ENCODE measurements around the gene GATA2. TPM values are rescaled to one million over a fixed set of nuclear protein-coding genes. Genes with fewer than 3 reads are reported as not detected.

Gene GATA2
- total RNA-seq, 1 experiment from 2014 or later = 18.6 TPM

GRCh38 chr3:128469556-128469955, 23.4 kb downstream of the GATA2 start:
- Histone ChIP-seq H3K4me3 (replicated peaks in 1 of 2; ENCODE audit: low read depth in 1 of 2, low read length in 2 of 2) (no peak overlapping the region), H3K36me3 (ENCODE audit: control insufficient read depth in 1 of 2, insufficient read depth in 2 of 2, low read length in 2 of 2) (no peaks in the 10 kb centered on the region), H4K20me1 (ENCODE audit: insufficient read depth) (no peaks in the 10 kb centered on the region), H3K27ac (ENCODE audit: low read depth, low read length) (no peak overlapping the region), H2AFZ (ENCODE audit: low read depth, low read length, poor library complexity, severe bottlenecking) (no peak overlapping the region), H3K9me3 (ENCODE audit: control insufficient read depth in 1 of 2, insufficient read depth in 1 of 2, low read depth in 1 of 2, low read length in 2 of 2) (no peaks in the 10 kb centered on the region), H3K4me1 (ENCODE audit: control insufficient read depth in 1 of 2, insufficient read depth in 2 of 2, low read length in 2 of 2) (no peaks in the 10 kb centered on the region), H3K79me2 (ENCODE audit: insufficient read depth, low read length) (no peaks in the 10 kb centered on the region), H3K27me3 (ENCODE audit: insufficient read depth, low read length) (peaks cover 16% of the 10 kb centered on the region), H3K9ac (ENCODE audit: low read length) (no peak overlapping the region), H3K4me2 (ENCODE audit: low read length) (no peak overlapping the region), H3K9me2 (ENCODE audit: insufficient read depth) (no peaks in the 10 kb centered on the region)
- TF ChIP-seq EZH2 (IDR thresholded peaks at IDR 0.05) = no peak
- TF ChIP-seq JUND (IDR thresholded peaks at IDR 0.05) = no peak
- TF ChIP-seq CTCF (IDR thresholded peaks at IDR 0.05 in 2 of 3, conservative IDR thresholded peaks at IDR 0.05 in 1 of 3; ENCODE audit: borderline replicate concordance in 1 of 3, insufficient read depth in 1 of 3, low read depth in 2 of 3, low read length in 2 of 3) = no peak
- TF ChIP-seq TCF7L2 (IDR thresholded peaks at IDR 0.05; ENCODE audit: borderline replicate concordance, extremely low read depth, insufficient read depth, insufficient read length) = no peak
- TF ChIP-seq RAD21 (IDR thresholded peaks at IDR 0.05; ENCODE audit: low read depth) = no peak
- no peak for TF ChIP-seq EGR1 (IDR thresholded peaks at IDR 0.05; ENCODE audit: low read depth)
- no peak for TF ChIP-seq EZH2phosphoT487 (IDR thresholded peaks at IDR 0.05; ENCODE audit: borderline replicate concordance)
- TF ChIP-seq SIN3A (IDR thresholded peaks at IDR 0.05; ENCODE audit: low read depth) = no peak
- no peak for TF ChIP-seq POLR2A (IDR thresholded peaks at IDR 0.05; ENCODE audit: borderline replicate concordance, extremely low read depth, insufficient read depth, insufficient read length)
- TF ChIP-seq MAX (IDR thresholded peaks at IDR 0.05) = no peak
- TF ChIP-seq REST (IDR thresholded peaks at IDR 0.05; ENCODE audit: low read depth) = no peak
- TF ChIP-seq ATF3 (IDR thresholded peaks at IDR 0.05) = no peak
- TF ChIP-seq POLR2AphosphoS5 (IDR thresholded peaks at IDR 0.05; ENCODE audit: low read depth, low read length) = no peak
- no peak for TF ChIP-seq CEBPB (IDR thresholded peaks at IDR 0.05; ENCODE audit: low read depth)
- no peak for TF ChIP-seq CBX3 (IDR thresholded peaks at IDR 0.05; ENCODE audit: low read depth)
- no peak for TF ChIP-seq ELF1 (IDR thresholded peaks at IDR 0.05; ENCODE audit: borderline replicate concordance, low read depth)
- TF ChIP-seq FOSL1 (IDR thresholded peaks at IDR 0.05; ENCODE audit: low read depth) = no peak
- no peak for TF ChIP-seq ZBTB33 (IDR thresholded peaks at IDR 0.05; ENCODE audit: extremely low read depth, insufficient replicate concordance, low read length)
- TF ChIP-seq SP1 (IDR thresholded peaks at IDR 0.05; ENCODE audit: low read depth) = no peak
- no peak for TF ChIP-seq SRF (IDR thresholded peaks at IDR 0.05; ENCODE audit: low read depth)
- ATAC-seq = no peak
- intact Hi-C loops (cut with micrococcal nuclease) = no loop called here
- no peak for DNase-seq (ENCODE audit: low read depth, low spot score)
- BruUV-seq (replicated peaks) = no TSS peak
- ChIA-PET CTCF (no interaction called here), POLR2A (no interaction called here), RAD21 (ENCODE audit: low non-redundant PET in 1 of 2, low total read pairs in 2 of 2, uncharacterized antibody in 2 of 2, unreplicated experiment in 2 of 2) (no interaction called here)
